Middle frontal gyrus (tissue), 1 donor: Measurements from ENCODE around the gene C3.
"Not testable (repeated sequence)": the region's sequence is repeated elsewhere in the genome, so short reads cannot be mapped to it uniquely, and the experiment has no call there.

ENCODE experiments used
- DNase-seq: peaks from one replicate; pipeline ENCODE4 v3.0.0-alpha.2; 2015; ENCODE audit warnings: low spot score; ENCODE audit errors: extremely low spot score

C3 gene

GRCh38 chr19:6713773-6714692 is 6.4 kb downstream of the C3 start:
- DNase-seq = no peak

GRCh38 chr19:6712692-6713670 is 7.5 kb downstream of the C3 start:
- DNase-seq = no peak

GRCh38 chr19:6712231-6712630 is 8.2 kb downstream of the C3 start:
- no peak for DNase-seq

GRCh38 chr19:6711605-6712004 is 8.8 kb downstream of the C3 start:
- no peak for DNase-seq

GRCh38 chr19:6711078-6711361 is 9.4 kb downstream of the C3 start:
- no peak for DNase-seq

- DNase-seq = no peak
These were observed 10.0 kb downstream of the C3 start for GRCh38 chr19:6710273-6711077.

- no peak for DNase-seq
These were observed 10.9 kb downstream of the C3 start for GRCh38 chr19:6709549-6709948.

GRCh38 chr19:6708913-6709312 is 11.5 kb downstream of the C3 start:
- DNase-seq = not testable (repeated sequence)

GRCh38 chr19:6708346-6708745 is 12.1 kb downstream of the C3 start:
- DNase-seq = no peak

- DNase-seq = no peak
These were observed 12.8 kb downstream of the C3 start for GRCh38 chr19:6707658-6708018.

GRCh38 chr19:6707011-6707657 is 13.3 kb downstream of the C3 start:
- DNase-seq = no peak

- no peak for DNase-seq
These were observed 13.9 kb downstream of the C3 start for GRCh38 chr19:6706633-6706958.

GRCh38 chr19:6705931-6706632 is 14.4 kb downstream of the C3 start:
- DNase-seq = no peak

- DNase-seq = no peak
These were observed 19.7 kb downstream of the C3 start for GRCh38 chr19:6700586-6701316.

- DNase-seq = no peak
These were observed 20.5 kb downstream of the C3 start for GRCh38 chr19:6699935-6700334.

- DNase-seq = no peak
These were observed 23.2 kb downstream of the C3 start for GRCh38 chr19:6697291-6697690.

GRCh38 chr19:6696239-6696820 is 24.1 kb downstream of the C3 start:
- DNase-seq = no peak

- no peak for DNase-seq
These were observed 26.2 kb downstream of the C3 start for GRCh38 chr19:6694147-6694815.

- DNase-seq = no peak
These were observed 26.8 kb downstream of the C3 start for GRCh38 chr19:6693681-6694080.
